Erythroblast (primary cell): ENCODE results near the gene FOXP1.

Experiments used
- GATA1 ChIP-seq: IDR thresholded peaks from 2 replicates; pipeline ENCODE4 v1.6.1; 2011; ENCODE audit warnings: low read depth, mild to moderate bottlenecking, control low read depth, low read length, moderate library complexity
- POLR2A ChIP-seq: IDR thresholded peaks from 2 replicates; pipeline ENCODE4 v1.6.1; 2011; ENCODE audit warnings: mild to moderate bottlenecking, low read length

DNA sequence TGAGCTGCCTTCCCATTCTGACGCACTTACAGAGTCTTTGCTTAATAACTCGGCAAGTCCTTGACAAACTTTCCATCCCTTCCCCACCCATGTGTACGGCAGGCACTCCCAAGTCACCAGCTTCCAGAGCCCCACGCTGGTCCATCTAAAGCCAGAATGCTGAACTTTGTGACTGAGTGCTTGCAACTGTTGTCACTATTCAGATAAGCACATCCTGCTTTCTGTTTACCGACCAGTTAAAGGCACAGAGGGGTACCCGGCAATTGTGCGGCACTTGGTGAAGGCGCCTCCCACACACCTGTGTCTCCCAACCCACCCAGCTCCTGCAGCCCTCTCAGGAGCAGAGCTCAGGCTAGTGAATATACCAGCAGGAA lies 430.6 kb downstream of the FOXP1 start:
- TF ChIP-seq POLR2A (no peak), GATA1 (no peak)
